IPS-NIHi7 (cell line): Measurements from ENCODE around the gene CCDC171.
"Not testable (repeated sequence)": the region's sequence is repeated elsewhere in the genome, so short reads cannot be mapped to it uniquely, and the experiment has no call there.

Experiments used
- DNase-seq: peaks from one replicate; pipeline ENCODE4 v3.0.0; 2012; ENCODE audit warnings: mixed read lengths; ENCODE audit errors: extremely low spot score

CCDC171 gene

GRCh38 chr9:15552636-15553527 is at the start of gene CCDC171:
Gene CCDC171, plus strand, starts transcription at chr9:15553043. Its CDS starts 11,046 bp downstream, at chr9:15564089.
- peak; percentile 98 for DNase-seq

DNA sequence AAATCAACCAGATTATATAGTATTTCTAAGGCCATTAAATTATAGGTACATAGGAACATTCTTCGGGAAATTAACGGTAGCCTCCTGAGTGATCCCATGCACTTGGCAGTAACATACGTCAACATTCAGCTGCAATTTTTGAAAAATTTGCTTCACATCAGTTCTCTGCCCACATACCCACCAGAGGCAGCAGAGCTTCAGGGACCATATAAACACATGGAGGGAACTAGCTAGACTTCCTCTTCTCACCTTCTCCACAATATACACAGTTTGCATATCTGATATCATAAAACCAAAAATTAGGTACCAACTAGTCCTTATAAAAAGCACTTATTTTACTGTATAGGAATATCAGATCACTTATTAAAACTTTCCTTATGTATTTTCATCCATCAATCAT is 46.9 kb upstream of the CCDC171 start:
- DNase-seq, result no peak

- peak; percentile 75 for DNase-seq
These were observed 42.7 kb upstream of the CCDC171 start for GRCh38 chr9:15509931-15510788.

GRCh38 chr9:15510789-15511575 is 41.9 kb upstream of the CCDC171 start, which contains the start of gene PSIP1:
Gene PSIP1, minus strand, starts transcription at chr9:15510970. Its CDS starts 782 bp downstream, at chr9:15510188.
- DNase-seq, result peak; percentile 65

- DNase-seq, result no peak
These were observed 40.6 kb upstream of the CCDC171 start for GRCh38 chr9:15512204-15512603.

GRCh38 chr9:15512889-15513288 is 40.0 kb upstream of the CCDC171 start:
- DNase-seq, result peak; percentile 47

DNA sequence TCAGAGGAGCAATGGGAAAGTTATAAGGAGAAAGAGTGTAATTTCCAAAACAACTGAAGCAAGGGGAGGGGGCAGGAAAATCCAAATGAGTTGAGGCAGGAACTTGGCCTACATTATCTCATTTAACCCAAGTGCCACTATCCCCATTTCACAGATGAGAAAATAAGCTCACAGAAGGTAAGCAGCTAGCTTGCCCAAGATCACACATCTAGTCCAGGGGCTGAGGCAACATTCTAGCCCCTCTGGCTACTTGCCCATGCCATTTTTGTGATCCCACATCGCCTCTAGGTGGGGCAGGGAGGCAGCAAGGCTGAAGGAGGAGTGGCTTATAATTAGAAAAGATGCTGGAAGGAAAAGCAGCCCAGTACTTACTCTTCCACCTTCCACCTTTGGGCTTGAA is 39.5 kb upstream of the CCDC171 start:
- peak; percentile 56 for DNase-seq

- DNase-seq, result no peak
These were observed 33.0 kb upstream of the CCDC171 start for GRCh38 chr9:15519831-15520230.

DNA sequence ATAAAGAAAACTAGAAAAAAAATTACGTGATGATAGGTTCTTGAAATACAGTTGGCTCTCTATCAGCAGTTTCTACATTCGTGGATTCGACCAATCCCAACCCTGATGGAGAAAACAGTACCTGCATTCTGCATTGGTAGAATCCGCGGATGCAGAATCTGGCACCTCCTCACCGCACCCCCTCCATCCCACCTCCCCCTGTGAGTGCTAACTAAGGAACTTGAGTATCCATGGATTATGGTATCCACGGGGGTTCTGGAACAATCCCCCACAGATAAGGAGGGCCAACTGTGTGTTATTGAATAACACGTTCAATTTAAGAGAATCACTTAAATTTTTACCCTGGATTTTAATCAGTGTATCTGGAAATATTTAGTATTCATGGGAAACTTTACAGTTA is 31.6 kb upstream of the CCDC171 start:
- DNase-seq, result no peak

DNA sequence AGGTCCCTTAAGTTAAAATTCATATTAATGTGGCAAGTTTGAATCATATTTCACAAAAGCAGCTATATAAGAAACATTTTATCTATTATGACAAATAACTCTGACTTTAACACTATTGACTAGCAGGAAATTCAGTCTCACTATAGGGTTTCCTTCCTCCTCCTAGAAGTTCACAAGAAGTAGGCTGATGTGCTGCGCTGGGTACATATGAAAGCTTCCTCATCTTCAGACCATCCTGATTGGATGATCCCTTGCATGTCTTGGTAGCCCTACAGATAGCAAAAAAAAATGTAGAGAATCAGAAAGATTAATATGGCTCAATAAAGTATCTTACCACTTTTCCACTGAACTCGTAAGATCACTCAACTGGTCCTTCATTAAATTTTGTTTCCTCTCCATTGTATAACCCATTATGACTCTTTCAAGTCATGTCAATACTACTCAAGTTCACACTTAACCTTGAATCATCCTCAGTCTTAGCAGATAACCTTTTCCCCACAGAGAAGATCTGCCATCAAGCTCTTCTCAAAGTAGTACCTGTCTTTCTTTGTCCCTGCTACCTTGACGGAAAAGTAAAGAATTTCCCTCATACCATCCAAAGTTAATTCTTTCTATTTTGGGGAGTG is 30.6 kb upstream of the CCDC171 start:
- DNase-seq, result no peak

GRCh38 chr9:15524845-15525455 is 27.9 kb upstream of the CCDC171 start:
- DNase-seq, result no peak

DNA sequence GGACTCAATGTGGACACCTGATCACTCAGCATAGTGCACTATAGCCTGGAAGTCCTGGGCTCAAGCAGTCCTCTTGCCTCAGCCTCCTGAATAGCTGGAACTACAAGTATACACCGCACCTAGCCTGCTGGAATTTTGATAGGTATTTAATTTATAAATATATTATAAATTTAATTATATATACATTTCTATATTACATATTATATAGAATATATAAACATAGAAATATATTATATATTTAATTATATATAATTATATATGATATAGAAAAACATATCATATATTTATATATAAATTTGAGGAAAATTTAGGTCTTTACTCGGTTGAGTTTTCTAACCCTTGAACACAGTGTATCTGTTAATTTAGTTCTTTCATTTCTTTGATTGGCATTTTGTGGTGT is 26.9 kb upstream of the CCDC171 start:
- DNase-seq, result no peak

DNA sequence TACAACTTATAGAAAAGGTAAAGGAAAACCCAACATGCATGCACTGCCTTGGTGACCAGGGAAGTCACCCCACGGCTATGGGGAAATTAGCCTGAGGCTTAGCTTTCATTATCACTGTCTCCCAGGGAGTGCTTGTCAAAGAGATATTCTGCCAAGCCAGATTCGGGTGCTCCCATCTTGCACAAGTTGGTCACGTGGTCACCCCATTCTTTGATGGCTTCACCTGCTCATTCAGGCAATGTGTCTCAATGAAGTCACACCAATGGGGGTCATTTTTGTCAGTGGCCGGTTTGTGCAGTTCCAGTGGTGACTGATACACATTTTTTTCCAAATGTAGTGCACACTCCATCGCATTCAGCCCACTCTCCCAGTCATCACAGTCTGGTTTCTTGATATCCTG is 25.8 kb upstream of the CCDC171 start:
- not testable (repeated sequence) for DNase-seq

DNA sequence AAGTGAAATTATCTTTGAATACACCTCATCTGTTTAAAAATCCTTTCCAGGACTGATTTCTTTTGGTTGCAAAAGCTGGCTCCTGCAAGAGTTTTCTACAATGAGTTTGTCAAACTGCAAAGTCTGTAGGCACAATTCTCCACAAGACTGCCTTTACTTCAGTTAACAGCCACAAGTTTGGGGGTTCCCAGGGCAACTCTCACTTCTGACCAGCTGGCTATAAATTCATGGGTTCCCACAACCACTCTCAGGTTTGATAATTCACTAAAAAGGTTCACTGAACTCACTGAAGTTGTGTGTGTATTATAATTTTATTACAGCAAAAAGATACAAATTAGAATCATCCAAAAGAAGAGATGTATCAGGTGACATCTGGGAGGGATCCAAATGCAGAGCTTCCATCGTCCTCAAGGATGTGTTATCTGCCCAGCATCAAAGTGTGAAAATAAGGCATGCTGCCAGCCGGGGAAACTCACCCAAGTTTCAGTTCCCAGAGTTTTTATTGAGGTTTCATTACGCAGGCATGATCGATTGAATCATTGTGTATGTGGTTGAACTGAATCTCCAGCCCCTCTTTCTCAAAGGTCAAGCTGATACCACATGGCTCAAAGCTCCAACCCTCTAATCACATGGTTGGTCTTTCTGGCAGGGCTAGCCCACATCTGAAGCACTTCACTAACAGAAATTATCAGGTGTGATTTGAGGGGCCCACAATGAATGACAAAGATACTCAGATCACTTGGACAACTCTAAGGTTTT is 23.1 kb upstream of the CCDC171 start:
- no peak for DNase-seq

- DNase-seq, result no peak
These were observed 21.5 kb upstream of the CCDC171 start for GRCh38 chr9:15531380-15531779.

GRCh38 chr9:15541872-15542271 is 11.0 kb upstream of the CCDC171 start:
- no peak for DNase-seq

DNA sequence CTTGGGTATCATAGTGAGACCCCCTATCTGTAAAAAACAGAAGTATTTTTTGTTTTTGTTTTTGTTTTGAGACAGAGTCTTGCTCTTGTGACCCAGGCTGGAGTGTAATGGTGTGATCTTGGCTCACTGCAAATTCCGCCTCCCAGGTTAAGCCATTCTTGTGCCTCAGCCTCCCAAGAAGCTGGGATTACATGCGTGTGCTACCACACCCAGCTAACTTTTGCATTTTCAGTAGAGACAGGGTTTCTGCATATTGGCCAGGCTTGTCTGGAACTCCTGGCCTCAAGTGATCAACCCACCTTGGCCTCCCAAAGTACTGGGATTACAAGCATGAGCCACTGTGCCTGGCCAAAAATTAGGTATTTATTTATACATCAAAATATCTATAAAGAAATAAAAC is 10.2 kb upstream of the CCDC171 start:
- no peak for DNase-seq

DNA sequence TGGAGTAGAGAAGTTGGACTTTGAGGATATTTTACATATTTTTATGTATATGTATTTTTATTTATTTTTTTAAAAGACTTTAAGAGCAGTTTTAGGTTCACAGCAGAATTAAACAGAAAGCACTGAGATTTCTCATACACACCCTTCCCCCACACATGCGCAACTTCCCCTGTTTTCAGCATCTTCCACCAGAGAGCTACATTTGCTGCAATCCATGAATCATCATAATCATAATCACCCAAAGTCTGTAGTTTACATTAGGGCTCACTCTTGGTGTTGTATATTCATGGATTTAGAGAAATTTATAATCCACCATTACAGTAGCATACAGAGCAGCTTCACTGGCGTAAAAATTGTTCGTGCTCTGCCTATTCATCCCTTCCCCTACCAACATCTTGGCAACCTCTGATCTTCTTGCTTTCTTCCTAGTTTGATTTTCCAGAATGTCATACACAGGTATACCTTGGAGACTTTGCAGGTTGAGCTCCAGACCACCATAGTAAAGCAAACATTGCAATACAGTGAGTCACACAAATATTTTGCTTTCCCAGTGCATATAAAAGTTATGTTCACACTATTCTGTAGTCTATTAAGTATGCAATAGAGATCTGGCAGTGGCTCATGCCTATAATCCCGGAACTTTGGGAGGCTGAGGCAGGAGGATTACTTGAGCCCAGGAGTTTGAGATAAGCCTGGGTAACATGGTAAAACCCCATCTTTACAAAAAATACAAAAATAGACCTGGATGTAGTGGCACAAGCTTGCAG is 9.6 kb upstream of the CCDC171 start:
- DNase-seq, result no peak

DNA sequence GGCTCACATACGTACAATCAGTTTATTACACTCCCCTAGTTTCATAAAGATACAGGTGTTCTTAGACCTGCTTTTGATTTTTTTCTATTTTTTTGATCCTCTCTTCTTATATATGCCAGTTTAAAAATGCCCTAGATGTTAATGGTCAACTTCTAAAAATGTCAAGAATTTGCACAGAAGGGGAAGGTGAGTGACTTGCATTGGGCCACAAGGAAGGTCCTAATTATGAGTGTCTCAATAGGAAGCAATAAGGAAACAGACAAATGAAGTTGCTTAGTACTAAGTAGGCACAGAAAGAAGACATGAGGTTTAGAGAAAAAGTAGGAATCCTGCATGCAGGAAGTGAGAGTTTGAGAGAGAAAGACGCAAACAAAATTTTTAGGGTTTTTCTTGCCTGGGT is 3.2 kb upstream of the CCDC171 start:
- DNase-seq, result no peak
